GM19193 (cell line): ENCODE results near the gene RBL2.

Experiments
- POLR2A ChIP-seq: IDR thresholded peaks from 4 replicates; pipeline ENCODE4 v1.6.1; 2011; ENCODE audit not compliant: insufficient read depth, insufficient read length; ENCODE audit errors: extremely low read depth

The RBL2 gene

DNA sequence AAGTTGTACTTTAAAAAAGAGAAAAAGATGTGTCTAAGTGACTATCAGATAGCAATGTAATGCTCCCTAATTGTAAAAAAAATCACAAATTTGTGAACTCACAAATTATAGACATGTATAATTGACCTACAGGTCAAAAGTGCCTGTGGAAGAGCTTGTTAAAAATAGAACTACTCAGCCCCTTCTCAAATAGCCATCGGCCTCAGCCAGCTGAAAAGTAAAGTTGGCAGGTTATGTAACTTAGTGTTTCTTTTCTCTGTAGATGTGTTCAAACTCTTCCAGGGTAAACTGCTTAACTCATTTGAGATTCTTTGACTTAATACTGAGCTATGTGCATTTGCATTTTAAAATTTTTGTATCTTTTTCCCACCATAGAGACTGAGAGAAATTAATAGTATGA, 55.5 kb downstream of the RBL2 start:
- no peak for TF ChIP-seq POLR2A

DNA sequence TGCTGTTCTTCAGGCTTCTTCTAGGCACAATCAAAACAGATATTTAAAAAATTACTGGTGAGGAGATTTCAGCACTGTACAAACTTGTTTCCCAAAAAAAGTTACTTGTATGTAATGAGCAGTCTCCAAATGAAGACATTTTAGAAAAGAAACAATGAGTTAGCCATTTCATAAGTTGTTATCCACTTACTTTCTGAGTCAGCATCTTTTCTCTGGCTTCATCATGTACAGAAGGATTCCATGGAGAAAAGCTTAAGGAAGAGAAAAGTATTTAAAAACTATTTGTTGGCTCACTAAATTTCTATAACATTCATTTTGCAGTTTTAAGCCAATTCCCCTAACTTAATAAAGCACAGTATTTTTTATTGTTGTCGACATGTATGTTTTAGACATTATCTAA, 58.2 kb downstream of the RBL2 start:
- TF ChIP-seq POLR2A, result no peak

DNA sequence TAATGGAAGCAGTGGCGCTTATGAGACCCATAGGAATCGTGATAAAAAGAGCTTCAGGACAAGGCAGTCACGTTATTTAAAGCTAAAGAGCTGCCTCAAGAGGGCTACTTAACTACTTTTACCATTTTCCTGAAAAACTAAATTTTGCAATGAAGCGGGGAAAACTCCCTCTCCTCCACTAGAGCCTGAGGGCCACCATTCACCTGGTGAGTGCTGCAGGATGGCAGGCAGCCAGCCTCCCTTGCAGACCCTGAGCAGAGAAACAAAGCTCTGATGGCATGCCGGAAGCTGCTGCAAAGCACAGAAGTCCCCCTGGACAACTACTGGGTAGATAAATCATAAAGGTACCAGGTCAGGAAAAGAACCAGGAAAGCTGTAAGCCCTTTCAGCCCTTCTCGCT, 60.4 kb downstream of the RBL2 start:
- no peak for TF ChIP-seq POLR2A

DNA sequence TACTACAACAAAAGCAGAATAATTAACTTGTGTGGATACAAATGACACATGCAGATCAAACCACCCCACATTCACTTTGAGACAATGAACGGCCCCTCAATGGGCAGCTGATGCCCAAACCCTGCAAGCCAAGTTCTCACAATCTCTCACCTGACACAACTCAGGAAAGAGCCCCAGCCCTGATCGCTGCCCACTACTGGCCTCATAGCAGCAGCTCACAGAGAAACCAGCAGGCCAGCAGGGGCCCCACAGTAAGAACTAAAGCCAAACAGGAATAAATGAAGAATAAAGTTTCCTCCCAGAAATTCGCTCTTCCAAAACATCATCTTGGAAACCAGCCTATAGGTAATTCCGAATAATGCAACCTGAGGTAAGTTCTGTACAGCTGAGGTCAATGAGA, 61.1 kb downstream of the RBL2 start:
- TF ChIP-seq POLR2A, result no peak

DNA sequence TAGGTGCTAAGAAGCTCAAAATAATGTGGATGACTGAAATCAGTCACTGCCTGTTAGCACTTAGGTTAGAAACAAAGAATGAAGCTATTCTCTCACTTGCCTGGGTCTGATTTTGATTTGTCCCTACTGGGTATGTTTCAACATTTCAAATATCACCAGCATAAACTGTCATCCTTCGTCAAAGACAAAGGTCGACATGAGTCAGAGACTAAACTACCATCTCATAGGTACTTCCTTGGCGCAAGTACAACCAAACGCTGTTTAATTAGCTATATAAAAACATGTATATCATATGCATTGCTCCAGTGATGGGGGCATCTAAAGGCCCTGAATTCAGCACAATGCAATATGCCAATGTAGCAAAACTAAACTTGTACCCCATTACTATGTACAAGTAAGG, 64.7 kb downstream of the RBL2 start:
- TF ChIP-seq POLR2A, result no peak

DNA sequence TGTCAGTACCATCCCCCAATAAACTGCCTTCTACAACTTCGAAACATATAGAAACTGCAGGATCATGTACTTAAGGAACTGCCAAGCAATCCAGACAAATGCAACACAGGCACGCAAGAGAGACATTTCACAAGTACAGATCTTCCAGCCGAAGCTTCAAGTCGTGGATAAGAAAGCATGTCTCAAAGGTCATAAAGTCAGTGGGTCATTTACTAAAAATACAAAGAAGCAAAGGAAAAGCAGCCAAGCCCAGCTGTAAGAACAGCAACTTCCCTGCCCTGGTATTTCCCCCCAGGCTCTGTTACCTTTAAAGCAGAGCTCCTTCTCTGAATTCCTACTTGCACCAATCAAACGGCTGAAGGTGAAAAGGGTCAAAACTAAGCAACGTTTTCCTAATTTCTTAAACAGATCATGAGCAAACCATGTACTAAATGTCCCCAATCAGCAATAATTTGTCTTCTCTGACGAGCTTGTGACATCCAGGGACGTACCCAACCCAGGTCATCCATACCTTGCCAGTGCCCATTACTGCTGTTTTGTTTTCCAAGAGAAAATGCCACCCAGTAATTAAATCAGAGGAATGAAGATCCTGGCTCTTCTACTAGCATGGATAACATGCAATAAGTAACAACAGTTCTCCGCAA, 67.1 kb downstream of the RBL2 start:
- TF ChIP-seq POLR2A, result no peak

DNA sequence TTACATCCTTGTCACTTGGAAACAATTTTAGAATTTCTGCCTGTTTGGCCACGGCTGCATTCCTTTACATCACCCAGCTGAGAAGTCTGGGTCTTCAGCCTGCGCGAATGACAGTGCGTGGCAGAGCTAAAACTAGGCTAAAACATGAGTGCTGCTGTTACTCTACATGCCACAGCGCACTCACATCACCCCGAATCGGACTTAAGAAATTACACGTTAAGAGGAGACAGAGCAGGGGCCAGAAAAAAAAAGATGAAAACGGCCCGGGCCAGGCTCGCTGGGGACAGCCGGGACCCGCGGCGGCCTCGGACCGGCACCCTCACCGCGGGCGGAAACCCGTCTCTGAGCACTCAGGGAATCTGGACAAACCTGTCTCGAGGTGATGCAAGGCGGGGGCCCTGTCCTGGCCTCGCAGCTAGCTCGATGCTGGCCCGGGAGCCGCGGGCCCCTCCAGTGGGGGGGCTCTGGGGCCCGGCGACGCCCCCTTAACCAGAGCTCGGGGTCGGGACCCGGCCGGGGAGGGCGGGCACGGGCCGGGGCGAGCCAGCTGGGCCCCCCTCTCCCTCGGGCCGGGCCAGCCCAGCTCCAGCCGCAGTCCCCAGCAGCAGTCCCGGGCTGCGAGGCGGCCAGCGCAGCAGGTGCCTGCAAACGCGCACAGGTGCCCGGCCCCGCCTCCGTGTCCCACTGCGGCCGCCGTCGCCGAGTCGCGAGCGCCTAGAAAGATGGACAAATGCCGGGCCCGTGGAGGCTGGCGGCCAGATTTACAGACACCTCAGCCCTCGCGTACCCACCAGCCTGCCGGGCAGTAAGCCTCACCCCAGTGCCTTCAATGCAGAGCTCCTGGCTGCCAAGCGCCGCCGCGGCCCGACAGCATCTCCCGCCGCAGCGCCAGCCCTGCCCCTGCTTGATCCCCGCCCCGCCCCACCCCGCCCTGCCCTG, 68.3 kb downstream of the RBL2 start, which contains the start of gene AKTIP:
TSS of gene AKTIP (minus strand) at position 879 of the 939 bp plus-strand sequence. CDS start 2,950 bp downstream, outside the sequence.
- TF ChIP-seq POLR2A, result no peak

DNA sequence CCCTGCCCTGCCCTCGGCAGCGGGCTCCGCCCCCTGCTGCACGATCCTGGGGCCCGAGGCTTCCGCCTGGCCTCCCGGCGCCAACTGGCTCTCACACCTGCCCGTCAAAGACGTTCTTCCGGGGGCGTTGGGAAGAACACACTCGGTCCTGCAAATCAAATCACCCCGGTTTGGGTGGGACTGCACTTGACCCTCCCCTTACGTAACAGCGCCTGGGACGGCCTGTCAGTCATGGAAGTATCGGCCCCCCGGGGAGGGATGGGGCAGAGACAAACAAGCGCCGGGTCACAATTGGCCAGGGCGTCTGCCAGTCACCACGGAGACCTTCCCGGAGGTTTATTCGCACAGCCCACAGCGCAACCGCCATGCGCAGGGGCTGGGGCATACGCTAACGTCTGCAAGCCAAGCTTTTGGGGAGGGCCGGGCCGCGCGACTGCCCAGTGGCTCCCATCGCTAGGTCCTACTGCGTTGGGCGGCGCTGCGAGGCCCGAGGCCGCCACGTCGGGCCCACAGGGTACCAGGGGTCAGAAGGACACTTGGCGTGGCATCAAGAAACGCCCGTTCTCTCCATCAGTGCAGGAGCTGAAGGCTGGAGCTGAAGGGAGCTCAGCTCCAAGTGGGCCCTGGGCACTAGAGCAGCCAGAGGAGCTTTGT, 69.1 kb downstream of the RBL2 start:
- peak; percentile 89 for TF ChIP-seq POLR2A

DNA sequence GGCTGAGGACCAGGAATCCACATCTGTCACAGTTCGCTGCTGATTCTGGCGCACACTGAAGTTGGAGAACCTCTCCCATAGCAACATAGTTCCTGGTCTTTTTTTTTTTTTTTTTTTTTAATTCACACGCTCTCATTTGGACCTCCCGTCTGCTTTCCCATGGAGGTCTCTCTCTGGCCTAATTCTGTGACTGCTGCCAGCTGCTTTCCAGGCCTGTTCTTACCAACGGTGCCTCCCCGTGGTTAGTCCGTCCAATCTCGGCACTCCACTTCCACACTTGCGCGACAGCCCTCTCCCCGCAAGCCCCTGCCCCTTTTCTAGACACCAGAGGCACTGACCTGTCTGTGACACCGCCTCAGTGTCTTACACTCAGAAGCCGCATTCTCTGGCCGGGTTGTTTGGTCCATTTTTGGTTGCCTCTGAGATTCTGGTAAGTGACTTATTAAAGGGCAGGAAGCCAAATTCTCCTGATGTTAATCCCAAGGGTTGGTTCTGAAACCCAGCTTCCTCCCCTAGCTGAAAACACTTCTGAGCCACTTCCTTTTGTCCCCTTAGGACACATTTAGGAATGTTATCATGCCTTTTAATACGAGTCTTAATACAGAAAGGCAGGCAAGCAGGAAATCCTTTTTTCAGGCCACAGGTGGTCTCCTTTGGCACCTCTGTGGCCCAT, 69.9 kb downstream of the RBL2 start:
- TF ChIP-seq POLR2A, result no peak

DNA sequence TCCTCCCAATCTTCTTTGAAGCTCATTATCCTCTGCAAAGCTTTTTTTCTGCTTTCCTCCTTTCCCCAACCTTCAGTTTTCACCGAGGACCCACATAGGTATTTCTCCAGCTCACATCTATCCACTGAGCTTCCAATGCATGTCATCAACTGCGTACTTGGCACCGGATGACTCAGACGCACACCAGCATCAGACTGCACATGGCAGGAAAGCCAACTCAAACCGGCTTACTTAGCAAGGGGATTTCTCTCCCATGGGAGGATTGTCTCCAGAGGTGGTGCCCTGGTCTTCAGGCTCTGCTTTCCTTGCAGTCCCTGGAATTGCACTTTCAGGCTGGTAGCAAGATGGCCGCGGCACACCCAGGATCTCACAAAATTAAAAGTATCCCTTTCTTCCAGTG, 70.4 kb downstream of the RBL2 start:
- no peak for TF ChIP-seq POLR2A

DNA sequence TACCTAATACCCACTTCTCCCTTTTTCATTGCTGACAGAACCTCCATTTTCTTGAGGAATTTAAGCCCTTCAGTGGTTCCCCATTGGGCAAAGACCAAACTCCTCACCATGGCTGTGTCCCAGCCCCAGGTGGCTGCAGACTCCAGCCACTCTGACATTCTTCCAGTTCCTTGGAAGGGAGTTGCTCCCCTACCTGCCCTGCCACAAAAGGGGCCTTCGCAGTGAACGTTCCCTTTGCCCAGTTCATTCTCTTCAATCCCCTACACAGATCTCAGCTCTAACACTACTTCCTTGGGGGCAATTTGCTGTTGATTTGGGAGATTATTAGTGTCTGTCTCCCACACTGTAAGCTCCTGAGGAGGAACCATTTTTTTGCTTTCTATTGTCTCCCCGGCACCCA, 72.0 kb downstream of the RBL2 start:
- no peak for TF ChIP-seq POLR2A

DNA sequence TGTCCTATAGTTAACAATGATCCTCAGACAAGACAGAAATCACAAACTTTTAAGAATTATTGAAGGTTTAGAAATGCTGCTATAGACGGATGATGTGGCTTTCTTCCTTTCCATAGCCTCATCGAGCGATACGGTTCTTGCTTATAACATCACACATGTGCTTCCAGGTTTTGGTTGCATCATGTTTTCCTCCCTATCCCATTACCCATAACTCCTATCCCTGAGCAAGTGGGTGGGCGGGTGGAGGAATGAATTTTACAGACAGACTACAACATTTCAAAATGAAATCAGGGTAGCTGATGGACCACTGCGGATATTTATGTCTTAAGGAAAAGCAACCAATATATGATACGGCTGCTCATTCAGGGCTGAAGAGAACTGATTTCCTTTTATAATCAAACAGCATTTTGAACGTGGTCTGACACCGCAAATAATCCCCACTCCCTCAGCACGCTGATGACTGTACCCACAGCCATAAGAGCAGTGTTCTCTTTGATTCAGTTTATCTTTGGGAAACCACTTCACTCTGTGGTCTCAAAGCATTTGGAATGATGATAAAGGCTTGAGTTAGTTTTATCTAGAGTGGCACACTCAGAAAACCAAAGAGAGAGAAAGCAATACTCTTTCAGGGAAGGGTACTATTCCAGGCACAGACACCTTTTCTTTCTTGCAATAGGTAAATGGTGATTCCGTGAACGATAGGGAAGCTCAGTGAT, 73.4 kb downstream of the RBL2 start:
- no peak for TF ChIP-seq POLR2A

DNA sequence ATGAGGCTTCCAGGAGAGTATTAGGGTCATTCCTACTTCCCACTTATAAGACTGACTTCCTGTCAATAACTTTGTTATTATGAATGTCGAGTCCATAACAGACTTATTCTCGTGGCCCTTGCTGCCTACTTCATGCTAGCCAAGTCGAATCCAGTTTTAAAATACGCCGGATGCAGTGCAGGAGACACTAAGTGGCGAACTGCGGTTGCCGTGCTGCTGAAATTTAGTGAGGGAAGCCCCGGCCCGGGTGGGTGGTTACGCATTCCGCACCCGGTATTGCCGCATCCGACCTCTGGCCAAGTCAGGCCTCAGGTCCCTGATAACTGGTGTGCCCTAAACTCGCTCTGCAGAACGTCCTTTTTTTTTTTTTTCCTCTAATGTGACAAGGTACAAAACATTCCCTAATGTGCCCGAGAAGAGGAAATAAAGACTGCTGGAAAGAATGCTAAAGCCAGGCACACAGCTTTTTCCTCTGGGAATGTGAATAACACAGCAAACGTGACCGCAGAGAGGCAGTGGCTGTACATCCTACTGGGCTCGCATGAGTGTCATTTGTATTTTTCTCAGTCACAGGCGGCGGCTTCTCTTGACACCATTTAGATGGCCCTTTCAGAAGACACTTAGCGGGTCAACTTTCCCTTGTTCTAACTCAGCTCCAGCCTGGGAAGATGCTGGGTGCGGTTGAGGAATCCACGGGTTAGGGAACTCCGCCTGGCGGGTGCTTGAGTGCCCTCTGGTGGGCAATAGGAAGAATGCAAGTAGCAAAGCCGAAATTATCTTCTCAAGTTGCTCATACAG, 75.8 kb downstream of the RBL2 start:
- no peak for TF ChIP-seq POLR2A

DNA sequence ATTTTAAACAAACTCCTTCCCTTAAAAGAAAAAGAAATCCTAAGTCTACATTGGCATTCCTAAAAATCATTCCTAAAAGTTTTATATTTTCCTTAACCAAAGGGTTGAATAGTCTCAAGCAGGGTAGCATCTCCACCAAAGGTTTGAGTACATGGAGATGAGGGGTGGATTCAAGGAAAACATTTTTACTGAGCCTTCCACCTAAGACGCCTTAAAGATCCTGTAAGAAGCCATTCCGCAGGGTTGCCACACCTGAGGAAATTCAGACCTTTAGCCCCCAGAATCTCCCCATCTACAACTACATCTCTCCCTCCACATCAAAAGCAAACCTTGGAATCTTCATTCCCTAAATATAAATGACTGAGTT, 76.4 kb downstream of the RBL2 start:
- TF ChIP-seq POLR2A, result no peak
